Left colon (tissue), 2 donors: ENCODE measurements around the gene KAZN. TPM values are rescaled to one million over a fixed set of nuclear protein-coding genes. Genes with fewer than 3 reads are reported as not detected.

Source experiments
- ATAC-seq: fragments of 200-7000 bp; cut with Tn5 transposase; one replicate; pipeline ENCODE4 v1.9.1; 2020; ENCODE audit warnings: mild to moderate bottlenecking, moderate library complexity
- DNase-seq, 2 donors: peaks; one replicate each; pipeline ENCODE4 v3.0.0-alpha.2; 2020
- intact Hi-C, 2 donors: fragments of 100-400 bp; cut with DNase I in 1 of 2; cut with micrococcal nuclease in 1 of 2; formaldehyde crosslinking; loops; one replicate each; pipeline versions ENCODE4 v1.11.2 to v1.14.0; 2022; cut with DNase I, micrococcal nuclease
- total RNA-seq, 2 donors: library from RNA; stranded (reverse); fragmentation: NEBNext Ultra II Directional; extraction: Animal tissue kit (Norgen Biotek cat#: 25700); gene quantifications; one replicate each; pipeline ENCODE4 v1.2.1, GENCODE V29; 2021
- donor health status: DM: no; HTN: no; CAD: no.
- donor health status: DM: yes; HTN: yes; CAD: no.

KAZN gene
- total RNA-seq, 2 donors from 2014 or later, result 11.4 to 14.2 TPM

- DNase-seq, result no peak
- ATAC-seq, result no peak
- intact Hi-C loops, result loop anchor here in 1 of 2 donors (10.0 kb wide), 1 partner anchor 117 kb away; no protein-coding TSS in a partner anchor
Observed at GRCh38 chr1:15157524-15158399, 559.3 kb downstream of the KAZN start.

GRCh38 chr1:15158506-15159165 lies 560.2 kb downstream of the KAZN start:
- no peak for DNase-seq
- intact Hi-C loops, result loop anchor here in 1 of 2 donors (10.0 kb wide), 1 partner anchor 116 kb away; no protein-coding TSS in a partner anchor
- ATAC-seq, result no peak

GRCh38 chr1:15159166-15159555 lies 560.7 kb downstream of the KAZN start:
- no peak for DNase-seq
- ATAC-seq, result no peak
- intact Hi-C loops, result loop anchor here in 1 of 2 donors (10.0 kb wide), 1 partner anchor 116 kb away; no protein-coding TSS in a partner anchor

- ATAC-seq, result no peak
- intact Hi-C loops, result no loop called here
- DNase-seq, result no peak
Observed at GRCh38 chr1:15160626-15161025, 562.1 kb downstream of the KAZN start.

- intact Hi-C loops, result no loop called here
- no peak for DNase-seq
- no peak for ATAC-seq
Observed at GRCh38 chr1:15167386-15167785, 568.9 kb downstream of the KAZN start.
